ENCODE measurements around the gene DUSP7.
A peak's percentile ranks its signal among the peaks of the same experiment; 100 is the strongest.

DUSP7 gene

GRCh38 chr3:52056521-52056967 lies at the start of gene DUSP7:
Gene DUSP7, minus strand, starts transcription at chr3:52056571. Its CDS starts 205 bp downstream, at chr3:52056366.
- no peak for DNase-seq (ENCODE audit: low read depth)

GRCh38 chr3:52104684-52105640 lies 48.6 kb upstream of the DUSP7 start:
- no peak for DNase-seq (ENCODE audit: low read depth)

- DNase-seq (ENCODE audit: low read depth) = no peak
These were observed 46.6 kb upstream of the DUSP7 start for GRCh38 chr3:52102934-52103333.

GRCh38 chr3:52099001-52099401 lies 42.6 kb upstream of the DUSP7 start:
- DNase-seq (ENCODE audit: low read depth) = no peak

- DNase-seq (ENCODE audit: low read depth) = no peak
These were observed 41.6 kb upstream of the DUSP7 start for GRCh38 chr3:52097851-52098507.

- DNase-seq (ENCODE audit: low read depth) = no peak
These were observed 39.8 kb upstream of the DUSP7 start for GRCh38 chr3:52095990-52096775.

GRCh38 chr3:52094571-52095485 lies 38.5 kb upstream of the DUSP7 start:
- DNase-seq (ENCODE audit: low read depth) = no peak

- no peak for DNase-seq (ENCODE audit: low read depth)
These were observed 37.6 kb upstream of the DUSP7 start for GRCh38 chr3:52093756-52094545.

- DNase-seq (ENCODE audit: low read depth) = no peak
These were observed 36.5 kb upstream of the DUSP7 start for GRCh38 chr3:52092891-52093290.

GRCh38 chr3:52092271-52092660 lies 35.9 kb upstream of the DUSP7 start:
- DNase-seq (ENCODE audit: low read depth) = no peak

- DNase-seq (ENCODE audit: low read depth) = no peak
These were observed 35.4 kb upstream of the DUSP7 start for GRCh38 chr3:52091586-52092270.

GRCh38 chr3:52090933-52091468 lies 34.6 kb upstream of the DUSP7 start:
- no peak for DNase-seq (ENCODE audit: low read depth)

GRCh38 chr3:52090131-52090932 lies 34.0 kb upstream of the DUSP7 start:
- peak; percentile 33 for DNase-seq (ENCODE audit: low read depth)

- no peak for DNase-seq (ENCODE audit: low read depth)
These were observed 33.3 kb upstream of the DUSP7 start for GRCh38 chr3:52089691-52090090.

GRCh38 chr3:52088445-52089367 lies 32.3 kb upstream of the DUSP7 start:
- DNase-seq (ENCODE audit: low read depth) = peak; percentile 26

GRCh38 chr3:52087731-52088130 lies 31.4 kb upstream of the DUSP7 start:
- no peak for DNase-seq (ENCODE audit: low read depth)

- DNase-seq (ENCODE audit: low read depth) = no peak
These were observed 30.7 kb upstream of the DUSP7 start for GRCh38 chr3:52086976-52087663.
